HepG2 (cell line): ENCODE data around the gene CCNQ. TPM values are rescaled to one million over a fixed set of nuclear protein-coding genes. Genes with fewer than 3 reads are reported as not detected.

Source experiments
- HDAC1 ChIP-seq: sonication (generic); formaldehyde crosslinking; IDR thresholded peaks from 2 replicates; pipeline ENCODE4 v1.5.1; 2020; ENCODE audit warnings: mild to moderate bottlenecking, missing genetic modification reagents
- MAFF ChIP-seq: IDR thresholded peaks from 2 replicates; pipeline ENCODE4 v1.6.1; 2011; ENCODE audit warnings: low read depth, low read length, improper control_type of control experiment
- MEIS1 ChIP-seq: sonication (generic); formaldehyde crosslinking; IDR thresholded peaks from 2 replicates; pipeline ENCODE4 v1.9.0; 2021; ENCODE audit warnings: mild to moderate bottlenecking, missing genetic modification reagents, moderate library complexity, borderline replicate concordance
- SPEN ChIP-seq: sonication (generic); formaldehyde crosslinking; IDR thresholded peaks from 2 replicates; pipeline ENCODE4 v1.5.1; 2020; ENCODE audit warnings: low read depth, mild to moderate bottlenecking, missing genetic modification reagents
- TRAFD1 ChIP-seq: sonication (generic); formaldehyde crosslinking; IDR thresholded peaks from 2 replicates; pipeline ENCODE4 v1.5.1; 2020; ENCODE audit warnings: missing genetic modification reagents, mild to moderate bottlenecking, borderline replicate concordance
- ZHX2 ChIP-seq, 2 experiments: sonication (generic) in 1 of 2; formaldehyde crosslinking in 1 of 2; IDR thresholded peaks; 2 replicates each; pipeline versions ENCODE4 v1.6.1 to v1.9.0; 2014 to 2022; ENCODE audit warnings: antibody characterized with exemption in 1 of 2, borderline replicate concordance in 1 of 2, inconsistent platforms in 1 of 2, low read depth in 1 of 2, missing genetic modification reagents in 1 of 2
- polyA plus RNA-seq, 8 experiments: library from polyadenylated mRNA; depleted of rRNA in 3 of 8; stranded (reverse) in 7 of 8; unstranded in 1 of 8; fragments of >200 nt; fragmentation: Illumina TruSeq in 4 of 8; extraction: Trizol in 4 of 8; gene quantifications; 2 replicates each; pipeline versions ENCODE4 v1.2.1 to v1.2.3, GENCODE V29; 2011 to 2016; ENCODE audit warnings: low read depth in 4 of 8, missing spikeins in 1 of 8, mixed read lengths in 1 of 8; ENCODE audit not compliant: insufficient read depth in 1 of 8
- total RNA-seq, 5 experiments: library from RNA; depleted of rRNA; stranded (reverse); fragments of >200 nt; fragmentation: Illumina TruSeq; extraction: Trizol; gene quantifications; 2 replicates each; pipeline ENCODE4 v1.2.3, GENCODE V29; 2016; ENCODE audit warnings: low read depth in 1 of 5
- TF ChIP-seq, protein P1 (sequence below): sonication (generic); formaldehyde crosslinking; IDR thresholded peaks from 2 replicates; pipeline ENCODE4 v1.4.0; 2020; ENCODE audit warnings: missing genetic modification reagents
- TF ChIP-seq, protein P2 (sequence below): sonication (generic); formaldehyde crosslinking; IDR thresholded peaks from 2 replicates; pipeline ENCODE4 v1.4.0; 2020; ENCODE audit warnings: missing genetic modification reagents
- TF ChIP-seq, protein P3 (sequence below): IDR thresholded peaks from 2 replicates; pipeline ENCODE4 v1.6.1; 2012; ENCODE audit warnings: low read depth, low read length, improper control_type of control experiment

CCNQ gene
- total and polyA plus RNA-seq, 2 of the 13 experiments (the other 11 are each of a cell fraction or from before 2014, with no cell fraction given) = 15.0 to 25.5 TPM

- TF ChIP-seq ZHX2 (IDR thresholded peaks at IDR 0.05; ENCODE audit: low read depth) = no peak
- no peak for TF ChIP-seq ZHX2 (CRISPR knock-in tag; IDR thresholded peaks at IDR 0.05; ENCODE audit: borderline replicate concordance)
- TF ChIP-seq MAFF = no peak
- TF ChIP-seq MEIS1 (CRISPR knock-in tag) = no peak
- TF ChIP-seq, protein P1, sequence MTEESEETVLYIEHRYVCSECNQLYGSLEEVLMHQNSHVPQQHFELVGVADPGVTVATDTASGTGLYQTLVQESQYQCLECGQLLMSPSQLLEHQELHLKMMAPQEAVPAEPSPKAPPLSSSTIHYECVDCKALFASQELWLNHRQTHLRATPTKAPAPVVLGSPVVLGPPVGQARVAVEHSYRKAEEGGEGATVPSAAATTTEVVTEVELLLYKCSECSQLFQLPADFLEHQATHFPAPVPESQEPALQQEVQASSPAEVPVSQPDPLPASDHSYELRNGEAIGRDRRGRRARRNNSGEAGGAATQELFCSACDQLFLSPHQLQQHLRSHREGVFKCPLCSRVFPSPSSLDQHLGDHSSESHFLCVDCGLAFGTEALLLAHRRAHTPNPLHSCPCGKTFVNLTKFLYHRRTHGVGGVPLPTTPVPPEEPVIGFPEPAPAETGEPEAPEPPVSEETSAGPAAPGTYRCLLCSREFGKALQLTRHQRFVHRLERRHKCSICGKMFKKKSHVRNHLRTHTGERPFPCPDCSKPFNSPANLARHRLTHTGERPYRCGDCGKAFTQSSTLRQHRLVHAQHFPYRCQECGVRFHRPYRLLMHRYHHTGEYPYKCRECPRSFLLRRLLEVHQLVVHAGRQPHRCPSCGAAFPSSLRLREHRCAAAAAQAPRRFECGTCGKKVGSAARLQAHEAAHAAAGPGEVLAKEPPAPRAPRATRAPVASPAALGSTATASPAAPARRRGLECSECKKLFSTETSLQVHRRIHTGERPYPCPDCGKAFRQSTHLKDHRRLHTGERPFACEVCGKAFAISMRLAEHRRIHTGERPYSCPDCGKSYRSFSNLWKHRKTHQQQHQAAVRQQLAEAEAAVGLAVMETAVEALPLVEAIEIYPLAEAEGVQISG (CRISPR knock-in tag) = no peak
- no peak for TF ChIP-seq SPEN (CRISPR knock-in tag)
- TF ChIP-seq, protein P2, sequence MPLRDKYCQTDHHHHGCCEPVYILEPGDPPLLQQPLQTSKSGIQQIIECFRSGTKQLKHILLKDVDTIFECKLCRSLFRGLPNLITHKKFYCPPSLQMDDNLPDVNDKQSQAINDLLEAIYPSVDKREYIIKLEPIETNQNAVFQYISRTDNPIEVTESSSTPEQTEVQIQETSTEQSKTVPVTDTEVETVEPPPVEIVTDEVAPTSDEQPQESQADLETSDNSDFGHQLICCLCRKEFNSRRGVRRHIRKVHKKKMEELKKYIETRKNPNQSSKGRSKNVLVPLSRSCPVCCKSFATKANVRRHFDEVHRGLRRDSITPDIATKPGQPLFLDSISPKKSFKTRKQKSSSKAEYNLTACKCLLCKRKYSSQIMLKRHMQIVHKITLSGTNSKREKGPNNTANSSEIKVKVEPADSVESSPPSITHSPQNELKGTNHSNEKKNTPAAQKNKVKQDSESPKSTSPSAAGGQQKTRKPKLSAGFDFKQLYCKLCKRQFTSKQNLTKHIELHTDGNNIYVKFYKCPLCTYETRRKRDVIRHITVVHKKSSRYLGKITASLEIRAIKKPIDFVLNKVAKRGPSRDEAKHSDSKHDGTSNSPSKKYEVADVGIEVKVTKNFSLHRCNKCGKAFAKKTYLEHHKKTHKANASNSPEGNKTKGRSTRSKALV (CRISPR knock-in tag) = no peak
- TF ChIP-seq, protein P3, sequence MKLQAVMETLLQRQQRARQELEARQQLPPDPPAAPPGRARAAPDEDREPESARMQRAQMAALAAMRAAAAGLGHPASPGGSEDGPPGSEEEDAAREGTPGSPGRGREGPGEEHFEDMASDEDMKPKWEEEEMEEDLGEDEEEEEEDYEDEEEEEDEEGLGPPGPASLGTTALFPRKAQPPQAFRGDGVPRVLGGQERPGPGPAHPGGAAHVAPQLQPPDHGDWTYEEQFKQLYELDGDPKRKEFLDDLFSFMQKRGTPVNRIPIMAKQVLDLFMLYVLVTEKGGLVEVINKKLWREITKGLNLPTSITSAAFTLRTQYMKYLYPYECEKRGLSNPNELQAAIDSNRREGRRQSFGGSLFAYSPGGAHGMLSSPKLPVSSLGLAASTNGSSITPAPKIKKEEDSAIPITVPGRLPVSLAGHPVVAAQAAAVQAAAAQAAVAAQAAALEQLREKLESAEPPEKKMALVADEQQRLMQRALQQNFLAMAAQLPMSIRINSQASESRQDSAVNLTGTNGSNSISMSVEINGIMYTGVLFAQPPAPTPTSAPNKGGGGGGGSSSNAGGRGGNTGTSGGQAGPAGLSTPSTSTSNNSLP = no peak
- peak; percentile 47; the same call in 1 of the 2 replicates for TF ChIP-seq HDAC1
- TF ChIP-seq TRAFD1 = no peak
Measured at GRCh38 chrX:153599192-153600031, 473 bp upstream of the CCNQ start (continued).
